ENCODE results near the gene BMP5. TPM values are rescaled to one million over a fixed set of nuclear protein-coding genes. Genes with fewer than 3 reads are reported as not detected.

Gene BMP5
- total RNA-seq, 1 experiment from 2014 or later, result not detected

DNA sequence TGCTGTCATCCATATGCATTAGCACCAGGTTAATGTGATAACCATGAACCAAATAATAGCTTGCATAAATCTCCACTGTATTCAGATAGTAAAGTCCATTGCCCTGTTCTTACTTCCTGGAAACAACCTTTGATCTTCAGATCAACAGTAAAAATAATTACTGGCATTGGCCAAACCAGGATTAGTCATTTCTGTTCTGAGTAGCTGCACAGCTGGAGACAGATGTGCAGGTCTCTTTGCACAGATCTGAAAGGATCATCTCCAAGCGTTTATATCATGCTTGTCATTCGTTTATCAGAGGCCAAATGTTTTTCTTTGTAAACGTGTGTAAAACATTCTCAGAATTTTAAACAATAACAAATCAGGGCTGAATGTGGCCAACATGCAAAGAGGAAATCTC lies 162.0 kb downstream of the BMP5 start:
- H2AFZ ChIP-seq (ENCODE audit: low read length), result no peak overlapping the region
- H3K4me1 ChIP-seq (ENCODE audit: low read length), result no peaks in the 10 kb centered on the region
- H3K27ac ChIP-seq (ENCODE audit: low read length), result no peak overlapping the region
- no peak for DNase-seq
- H3K36me3 ChIP-seq (ENCODE audit: insufficient read depth, low read length), result no peaks in the 10 kb centered on the region
- H3K9me3 ChIP-seq (ENCODE audit: low read length), result no peaks in the 10 kb centered on the region
- no peak overlapping the region for H3K4me2 ChIP-seq (ENCODE audit: low read depth, low read length, poor library complexity, severe bottlenecking)
- H3K9ac ChIP-seq (ENCODE audit: low read length), result no peak overlapping the region
- no peaks in the 10 kb centered on the region for H4K20me1 ChIP-seq (ENCODE audit: insufficient read depth, low read depth, low read length)
- no peaks in the 10 kb centered on the region for H3K27me3 ChIP-seq (ENCODE audit: low read length)
- H3K9me2 ChIP-seq (replicated peaks; ENCODE audit: insufficient read depth, low read length), result no peaks in the 10 kb centered on the region; the same call in 1 of the 2 replicates
- H3K79me2 ChIP-seq (ENCODE audit: low read length), result no peaks in the 10 kb centered on the region
- H3K4me3 ChIP-seq (ENCODE audit: low read length), result no peak overlapping the region

DNA sequence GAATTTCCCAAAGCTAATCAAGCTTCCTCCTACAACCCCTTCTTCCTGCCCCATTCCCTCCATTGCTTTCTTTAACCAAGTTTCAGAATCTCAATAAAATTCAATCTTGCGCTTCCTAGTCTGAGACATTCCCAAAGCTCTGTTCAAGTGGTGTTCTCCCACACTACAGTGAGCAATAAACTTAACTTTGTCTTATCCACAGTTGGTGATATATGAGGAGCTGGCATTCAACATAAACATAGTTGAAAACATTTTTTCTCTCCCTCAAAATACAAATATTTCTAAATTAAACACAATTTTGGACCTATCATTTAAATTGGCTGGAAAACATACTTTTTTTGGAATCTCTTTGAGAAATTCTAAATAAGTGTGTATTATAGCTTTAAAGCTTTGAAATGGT lies 166.7 kb downstream of the BMP5 start:
- no peaks in the 10 kb centered on the region for H3K9me3 ChIP-seq (ENCODE audit: low read length)
- no peak overlapping the region for H3K27ac ChIP-seq (ENCODE audit: low read length)
- H3K79me2 ChIP-seq (ENCODE audit: low read length), result no peaks in the 10 kb centered on the region
- H3K4me3 ChIP-seq (ENCODE audit: low read length), result no peak overlapping the region
- no peak overlapping the region for H2AFZ ChIP-seq (ENCODE audit: low read length)
- no peaks in the 10 kb centered on the region for H3K9me2 ChIP-seq (replicated peaks; ENCODE audit: insufficient read depth, low read length)
- H3K4me2 ChIP-seq (ENCODE audit: low read depth, low read length, poor library complexity, severe bottlenecking), result no peak overlapping the region
- no peak overlapping the region for H3K9ac ChIP-seq (ENCODE audit: low read length)
- no peaks in the 10 kb centered on the region for H3K36me3 ChIP-seq (ENCODE audit: insufficient read depth, low read length)
- no peaks in the 10 kb centered on the region for H3K4me1 ChIP-seq (ENCODE audit: low read length)
- H4K20me1 ChIP-seq (ENCODE audit: insufficient read depth, low read depth, low read length), result no peaks in the 10 kb centered on the region
- H3K27me3 ChIP-seq (ENCODE audit: low read length), result no peaks in the 10 kb centered on the region; the same call in 1 of the 2 replicates
- DNase-seq, result no peak

DNA sequence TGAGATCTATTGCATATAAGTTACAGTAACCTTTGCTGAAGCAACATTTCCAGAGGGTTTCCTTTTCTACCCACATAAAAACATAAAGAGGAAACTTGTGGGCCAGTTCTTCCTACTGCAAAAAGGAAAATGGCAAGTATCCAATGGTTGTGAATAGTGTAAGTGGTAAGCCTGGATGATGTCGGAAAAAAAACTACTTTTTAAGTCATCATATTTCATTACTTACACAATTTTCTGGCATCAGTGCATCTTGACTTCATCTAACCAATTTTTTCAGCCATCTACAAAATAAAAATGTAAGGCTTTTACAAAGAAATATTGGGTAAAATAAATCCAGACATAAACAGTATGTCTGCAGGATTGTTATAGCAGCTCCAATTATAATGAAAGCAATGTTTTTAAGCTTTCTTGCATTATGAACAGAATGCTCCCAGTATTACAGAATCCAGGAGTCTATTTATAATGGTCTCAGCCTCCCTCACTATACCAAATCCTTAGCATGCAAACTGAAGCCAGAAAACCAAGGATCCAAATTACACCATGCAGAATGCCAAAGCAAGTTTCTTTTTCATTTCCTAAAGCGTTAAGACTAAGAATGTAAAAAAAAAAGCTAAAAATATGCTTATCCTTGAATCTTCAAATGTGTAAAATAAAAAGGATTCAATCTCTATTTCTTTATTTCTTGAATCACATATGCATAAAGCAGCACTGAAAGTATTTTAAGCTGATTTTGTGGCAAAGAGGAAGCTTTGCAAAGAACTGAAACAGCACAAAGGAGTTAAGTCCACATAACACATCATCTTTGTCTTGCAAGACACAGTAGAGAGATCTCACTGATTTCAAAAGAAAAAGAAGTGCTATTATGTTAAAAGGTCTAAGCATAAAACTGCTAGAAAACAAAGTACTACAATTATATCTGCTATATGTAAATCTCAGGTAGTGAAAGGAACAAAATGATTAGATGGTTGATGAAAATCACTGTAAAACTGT lies 169.6 kb downstream of the BMP5 start:
- no peak overlapping the region for H2AFZ ChIP-seq (ENCODE audit: low read length)
- no peaks in the 10 kb centered on the region for H3K9me2 ChIP-seq (replicated peaks; ENCODE audit: insufficient read depth, low read length)
- no peak overlapping the region for H3K4me2 ChIP-seq (ENCODE audit: low read depth, low read length, poor library complexity, severe bottlenecking)
- no peaks in the 10 kb centered on the region; the same call in 1 of the 2 replicates for H3K27me3 ChIP-seq (ENCODE audit: low read length)
- no peaks in the 10 kb centered on the region for H3K4me1 ChIP-seq (ENCODE audit: low read length)
- no peaks in the 10 kb centered on the region for H3K36me3 ChIP-seq (ENCODE audit: insufficient read depth, low read length)
- no peak overlapping the region for H3K9ac ChIP-seq (ENCODE audit: low read length)
- no peak overlapping the region for H3K4me3 ChIP-seq (ENCODE audit: low read length)
- H3K9me3 ChIP-seq (ENCODE audit: low read length), result no peaks in the 10 kb centered on the region
- no peaks in the 10 kb centered on the region for H4K20me1 ChIP-seq (ENCODE audit: insufficient read depth, low read depth, low read length)
- H3K27ac ChIP-seq (ENCODE audit: low read length), result no peak overlapping the region
- no peaks in the 10 kb centered on the region for H3K79me2 ChIP-seq (ENCODE audit: low read length)
- DNase-seq, result no peak

DNA sequence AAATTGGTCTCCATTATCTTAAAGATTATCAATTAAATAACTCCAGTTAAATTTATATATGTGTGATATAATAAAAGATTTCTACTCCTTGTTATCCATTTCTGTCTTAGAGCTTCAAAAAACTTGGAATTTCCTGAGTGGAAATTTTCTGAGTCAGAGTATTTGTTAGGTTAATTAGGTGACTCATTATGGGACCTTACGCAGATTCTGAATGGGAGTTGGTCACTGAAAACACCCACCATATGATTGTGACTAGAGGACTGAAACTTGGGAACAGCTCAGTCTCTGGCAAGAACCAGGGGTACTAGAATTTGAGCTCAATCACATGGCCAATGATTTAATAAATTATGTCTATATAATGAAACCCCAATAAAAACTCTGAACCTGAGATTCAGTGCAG lies 171.0 kb downstream of the BMP5 start:
- Histone ChIP-seq H2AFZ (ENCODE audit: low read length) (no peak overlapping the region), H3K27ac (ENCODE audit: low read length) (no peak overlapping the region), H3K9ac (ENCODE audit: low read length) (no peak overlapping the region), H3K9me2 (replicated peaks; ENCODE audit: insufficient read depth, low read length) (no peaks in the 10 kb centered on the region), H3K79me2 (ENCODE audit: low read length) (no peaks in the 10 kb centered on the region), H3K9me3 (ENCODE audit: low read length) (no peaks in the 10 kb centered on the region), H3K36me3 (ENCODE audit: insufficient read depth, low read length) (no peaks in the 10 kb centered on the region), H3K4me1 (ENCODE audit: low read length) (no peaks in the 10 kb centered on the region), H4K20me1 (ENCODE audit: insufficient read depth, low read depth, low read length) (no peaks in the 10 kb centered on the region), H3K4me3 (ENCODE audit: low read length) (no peak overlapping the region), H3K27me3 (ENCODE audit: low read length) (no peaks in the 10 kb centered on the region; the same call in 1 of the 2 replicates), H3K4me2 (ENCODE audit: low read depth, low read length, poor library complexity, severe bottlenecking) (no peak overlapping the region)
- no peak for DNase-seq
